NK-92 (cell line): ENCODE data around the gene TREX2.
"Not testable (repeated sequence)": the region's sequence is repeated elsewhere in the genome, so short reads cannot be mapped to it uniquely, and the experiment has no call there.

Experiments used
- DNase-seq: peaks from one replicate; lab custom pipeline; 2025; ENCODE audit not compliant: unreplicated experiment; lab: John Stamatoyannopoulos, UW

The TREX2 gene

GRCh38 chrX:153410888-153411254 is 35.0 kb downstream of the TREX2 start:
- DNase-seq = no peak

GRCh38 chrX:153410373-153410772 is 35.5 kb downstream of the TREX2 start:
- DNase-seq = no peak

GRCh38 chrX:153409414-153410101 is 36.3 kb downstream of the TREX2 start:
- DNase-seq = no peak

GRCh38 chrX:153408871-153409351 is 36.9 kb downstream of the TREX2 start:
- no peak for DNase-seq

- no peak for DNase-seq
These were observed 37.6 kb downstream of the TREX2 start for GRCh38 chrX:153408221-153408721.

- no peak for DNase-seq
These were observed 38.1 kb downstream of the TREX2 start for GRCh38 chrX:153407736-153408135.

DNA sequence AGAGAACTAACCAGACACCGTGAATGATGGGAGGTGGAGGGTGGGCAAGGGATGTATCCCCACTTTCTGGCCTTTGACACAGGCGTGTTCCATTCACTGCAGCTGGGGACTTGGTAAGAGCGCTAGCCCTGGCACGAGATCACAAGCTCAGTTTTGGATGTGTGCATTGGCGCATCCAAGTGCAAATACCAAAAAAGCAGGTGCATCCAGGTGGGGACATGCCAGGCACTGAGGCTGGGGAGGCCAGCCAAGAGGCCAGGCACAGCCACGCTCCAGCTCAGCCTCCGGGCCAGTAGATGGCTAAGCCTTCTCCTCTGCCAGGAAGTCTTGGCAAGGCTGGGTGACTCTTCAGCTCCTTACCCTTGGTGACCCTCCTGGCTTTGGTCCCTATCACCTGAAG is 39.0 kb downstream of the TREX2 start:
- no peak for DNase-seq

DNA sequence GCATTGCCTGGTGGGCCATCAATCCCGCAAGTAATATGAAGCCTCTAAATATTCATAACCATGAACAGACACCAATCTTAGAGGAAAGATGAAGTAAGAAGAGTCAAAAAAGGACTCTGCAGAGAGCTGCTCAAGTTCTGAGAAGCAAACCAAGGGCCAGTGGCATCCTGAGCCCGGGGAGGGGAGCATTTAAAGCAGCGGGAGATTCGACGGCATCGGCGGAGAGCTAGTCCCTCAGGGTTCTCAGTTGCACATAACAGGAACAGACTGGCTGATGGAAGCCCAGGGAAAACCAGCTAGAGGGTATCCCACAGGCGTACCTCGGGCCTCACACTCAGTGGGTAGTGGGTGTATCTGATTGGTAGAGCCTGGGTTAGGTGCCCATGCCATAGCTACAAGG is 39.8 kb downstream of the TREX2 start:
- DNase-seq = no peak

DNA sequence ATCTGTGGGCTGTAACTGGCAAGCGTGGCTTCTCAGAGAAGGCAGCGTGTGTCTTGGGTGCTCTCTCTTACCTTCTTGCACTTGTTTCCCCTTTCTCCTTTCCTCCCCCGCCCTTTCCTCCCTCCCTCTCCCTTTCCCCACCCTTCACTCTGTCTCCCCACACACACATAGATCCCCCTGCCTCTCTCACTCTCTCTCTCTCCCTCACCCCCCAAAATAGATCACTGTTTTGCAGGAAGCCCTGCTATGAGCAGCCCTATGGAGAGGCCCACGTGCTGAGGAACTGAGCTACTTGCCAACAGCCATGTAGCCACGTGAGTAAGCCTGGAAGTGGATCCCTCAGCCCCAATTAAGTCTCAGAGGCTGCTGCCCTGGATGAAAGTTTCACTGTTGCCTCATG is 40.4 kb downstream of the TREX2 start:
- no peak for DNase-seq

- not testable (repeated sequence) for DNase-seq
These were observed 41.5 kb downstream of the TREX2 start for GRCh38 chrX:153404333-153404732.

DNA sequence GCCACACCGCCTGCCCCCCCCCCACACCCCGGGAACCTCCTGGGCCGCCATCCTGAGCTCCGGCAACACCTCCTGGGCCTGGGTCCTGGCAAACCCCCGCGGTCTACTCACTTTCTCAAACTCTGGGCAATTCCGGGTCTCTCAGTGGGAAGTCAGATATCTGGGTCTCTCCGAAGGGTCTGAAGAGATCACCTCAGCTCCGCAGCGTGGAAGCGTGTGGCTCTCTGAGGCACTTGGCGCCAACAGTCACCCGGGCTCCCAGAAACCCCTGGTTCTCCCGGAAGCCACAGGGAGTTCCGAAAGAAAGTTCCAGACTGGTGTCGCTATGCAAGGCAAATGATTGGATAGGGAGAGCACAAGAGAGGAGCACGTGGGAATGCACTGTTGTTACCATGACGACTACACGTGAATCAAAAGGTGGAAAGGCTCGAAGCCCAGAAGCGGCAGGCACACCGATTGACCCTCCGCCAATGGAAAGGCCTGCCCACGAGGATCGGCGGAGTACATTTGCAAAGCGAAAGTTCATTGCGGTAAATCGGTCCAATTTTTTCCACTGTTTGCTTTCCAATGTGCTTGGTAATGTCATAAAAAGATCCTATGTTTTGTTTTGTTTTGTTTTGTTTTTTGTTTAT is 44.6 kb downstream of the TREX2 start, which contains the start of gene PNMA6E:
PNMA6E (minus strand) TSS at position 218 of the 632 bp plus-strand sequence. CDS start 2,501 bp downstream, outside the sequence.
- no peak for DNase-seq

DNA sequence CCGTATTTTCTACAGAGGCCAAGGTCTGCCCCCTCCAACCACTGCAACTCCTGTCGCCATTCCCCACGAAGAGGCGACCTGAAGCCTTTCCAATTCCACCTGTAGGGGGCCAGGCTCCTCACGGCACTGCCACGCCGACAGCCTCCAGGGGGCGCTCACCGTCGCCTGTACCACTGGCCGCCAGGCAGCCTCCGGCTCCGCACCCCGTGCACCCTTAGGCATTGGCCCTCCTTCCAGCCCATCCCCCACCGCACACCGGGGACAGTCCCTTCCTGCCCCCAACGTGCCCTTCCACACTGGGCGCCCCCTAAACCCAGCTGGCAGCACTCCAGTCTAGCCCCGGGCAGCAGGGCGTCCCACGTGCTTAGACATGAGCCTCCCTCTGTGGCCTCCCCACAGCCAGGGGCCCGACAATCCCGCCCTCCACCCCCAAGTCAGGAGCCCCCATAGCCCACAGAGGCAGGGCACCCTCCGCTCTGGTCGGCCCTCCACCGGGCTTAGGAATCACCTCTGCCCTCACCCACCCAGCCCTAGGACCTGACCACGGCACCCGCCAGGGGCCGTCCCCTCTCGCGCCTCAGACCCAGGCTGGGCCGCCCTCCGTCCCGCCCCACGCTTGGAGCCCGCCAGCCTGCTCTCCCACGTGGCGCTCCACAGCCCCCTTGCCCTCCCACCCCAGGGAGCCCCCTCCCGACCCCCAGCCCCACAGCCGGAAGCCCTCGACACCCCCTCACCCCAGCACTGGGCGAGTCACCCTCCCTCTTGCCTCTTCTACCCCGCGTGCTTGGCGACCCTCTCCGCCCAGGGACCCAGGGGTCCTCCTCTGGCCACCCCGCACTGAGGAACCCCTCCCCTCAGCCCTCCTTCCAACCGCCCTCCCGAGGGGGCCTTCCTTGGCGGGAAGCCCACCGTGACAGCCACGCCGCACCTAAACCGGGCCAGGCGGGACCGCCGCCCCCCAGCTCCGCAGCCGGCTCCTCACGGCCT is 45.4 kb downstream of the TREX2 start:
- DNase-seq = no peak

DNA sequence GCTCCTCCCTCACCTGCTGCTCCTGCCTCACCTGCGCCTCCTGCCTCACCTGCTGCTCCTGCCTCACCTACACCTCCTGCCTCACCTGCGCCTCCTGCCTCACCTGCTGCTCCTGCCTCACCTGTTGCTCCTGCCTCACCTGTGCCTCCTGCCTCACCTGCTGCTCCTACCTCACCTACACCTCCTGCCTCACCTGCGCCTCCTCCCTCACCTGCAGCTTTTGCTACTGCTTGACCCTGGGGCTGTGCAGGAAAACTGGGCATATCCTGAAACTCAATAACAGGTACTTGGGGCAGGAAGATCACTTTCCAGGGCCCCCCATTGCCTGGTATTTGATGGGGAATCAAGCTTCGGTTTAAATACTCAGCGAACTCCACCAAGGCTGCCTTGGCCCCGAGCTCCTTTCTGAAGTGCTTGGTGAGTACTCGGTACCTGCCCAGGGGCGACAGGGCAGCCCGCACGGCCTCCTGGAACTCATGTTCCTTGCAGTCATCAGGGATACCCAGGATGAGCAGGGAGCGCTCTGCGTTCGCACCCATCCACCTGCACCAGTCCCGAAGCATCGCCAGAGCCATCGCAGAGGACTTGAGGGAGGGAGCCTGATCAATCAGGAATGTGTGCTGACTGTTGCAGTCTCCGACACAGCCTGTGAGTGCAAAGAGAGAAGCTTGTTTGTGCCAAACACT is 47.4 kb downstream of the TREX2 start:
- no peak for DNase-seq

DNA sequence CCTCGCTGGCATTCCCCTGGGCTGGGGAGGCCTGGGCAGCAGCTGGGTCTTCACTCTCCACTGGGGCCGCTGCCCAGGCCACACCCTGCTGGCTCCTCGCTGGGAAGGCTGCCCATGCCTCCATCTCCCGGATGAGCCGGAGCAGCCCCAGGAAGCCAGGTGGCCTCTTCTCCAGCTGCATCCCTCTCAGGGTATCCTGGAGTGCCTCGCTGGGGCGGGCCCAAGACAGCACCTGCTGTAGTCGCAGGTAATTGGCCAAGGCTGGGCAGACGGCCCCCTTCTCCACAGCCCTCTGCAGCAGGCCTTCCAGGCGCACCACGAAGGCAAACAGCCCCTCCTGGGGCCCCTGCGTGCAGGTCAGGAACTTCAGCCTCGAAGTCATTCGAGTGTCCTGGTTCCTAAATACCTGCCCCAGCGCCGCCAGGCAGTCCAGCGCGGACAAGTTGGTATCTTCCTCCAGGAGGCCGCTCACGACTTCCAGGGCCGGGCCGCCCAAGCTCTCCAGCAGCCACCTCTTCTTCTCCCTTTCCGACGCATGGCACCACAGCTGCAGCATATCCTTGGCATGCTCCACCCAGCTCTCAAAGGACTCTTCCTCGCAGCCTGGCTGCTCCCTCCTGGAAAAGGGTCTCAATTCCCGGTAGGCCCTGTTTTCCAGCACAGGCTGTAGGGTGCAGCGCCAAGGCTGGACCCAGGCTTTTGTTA is 48.4 kb downstream of the TREX2 start:
- no peak for DNase-seq

GRCh38 chrX:153396320-153397195 is 49.3 kb downstream of the TREX2 start:
- DNase-seq = no peak

DNA sequence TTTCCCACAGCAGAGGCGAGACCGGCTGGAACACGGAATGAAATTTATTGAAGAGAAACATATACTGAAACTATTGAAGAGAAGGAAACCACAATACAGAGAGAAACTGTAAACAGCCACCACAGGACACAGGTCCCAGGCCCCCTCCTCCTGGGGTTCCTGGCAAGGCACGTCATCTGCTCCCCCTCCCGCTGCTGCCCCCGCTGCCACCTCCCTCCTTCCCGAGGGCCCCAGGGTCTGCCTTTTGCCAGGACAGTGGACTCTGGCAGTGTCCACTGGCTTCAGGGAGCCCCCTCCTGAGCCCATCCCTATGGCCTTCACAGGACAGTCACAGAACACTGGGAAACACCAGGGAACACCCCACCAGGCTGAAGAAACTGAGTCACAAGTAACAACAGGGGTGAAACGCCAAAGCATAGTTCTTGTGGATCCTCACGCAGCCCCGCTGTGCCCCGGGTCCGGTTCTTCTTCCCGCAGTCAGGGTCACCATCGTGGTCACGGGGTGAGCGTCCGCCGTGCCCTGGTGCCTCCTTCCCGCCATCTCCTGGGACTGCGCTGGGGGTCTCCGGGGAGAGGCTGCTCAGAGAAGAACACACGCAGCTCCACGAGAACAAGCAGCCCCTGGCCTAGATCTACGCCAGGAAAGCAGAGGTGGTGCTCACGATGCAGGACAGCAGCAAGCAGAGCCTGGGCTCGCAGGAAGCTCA is 50.1 kb downstream of the TREX2 start:
- DNase-seq = no peak

- no peak for DNase-seq
These were observed 51.2 kb downstream of the TREX2 start for GRCh38 chrX:153394612-153395011.
